ENCODE measurements around the gene NUDT16L1. TPM values are rescaled to one million over a fixed set of nuclear protein-coding genes. Genes with fewer than 3 reads are reported as not detected.

NUDT16L1 gene
- total and polyA plus RNA-seq, 2 donors: 35.4 to 37.1 TPM

Other genes with a start within 250 kb of the NUDT16L1 start
- gene NMRAL1, start 218.9 kb upstream of the NUDT16L1 start, total RNA-seq: 57.4 TPM
- 44.9 TPM for gene NMRAL1, start 218.9 kb upstream of the NUDT16L1 start, polyA plus RNA-seq
- gene HMOX2, start 217.2 kb upstream of the NUDT16L1 start, total RNA-seq: 54.0 TPM
- 38.3 TPM for gene HMOX2, start 217.2 kb upstream of the NUDT16L1 start, polyA plus RNA-seq
- 15.7 TPM for gene CDIP1, start 154.8 kb upstream of the NUDT16L1 start, total RNA-seq
- 24.9 TPM for gene CDIP1, start 154.8 kb upstream of the NUDT16L1 start, polyA plus RNA-seq
- 0.05 TPM for gene C16orf96, start 137.2 kb upstream of the NUDT16L1 start, total RNA-seq
- gene C16orf96, start 137.2 kb upstream of the NUDT16L1 start, polyA plus RNA-seq: 0.05 TPM
- 5.9 TPM for gene UBALD1, start 78.7 kb upstream of the NUDT16L1 start, total RNA-seq
- 20.4 TPM for gene UBALD1, start 78.7 kb upstream of the NUDT16L1 start, polyA plus RNA-seq
- gene MGRN1, start 68.7 kb upstream of the NUDT16L1 start, total RNA-seq: 8.4 TPM
- gene MGRN1, start 68.7 kb upstream of the NUDT16L1 start, polyA plus RNA-seq: 16.0 TPM
- 9.8 TPM for gene ANKS3, start 40.7 kb downstream of the NUDT16L1 start, total RNA-seq
- gene ANKS3, start 40.7 kb downstream of the NUDT16L1 start, polyA plus RNA-seq: 34.0 TPM
- 0.38 TPM for gene DNAAF8, start 41.0 kb downstream of the NUDT16L1 start, total RNA-seq
- 1.1 TPM for gene DNAAF8, start 41.0 kb downstream of the NUDT16L1 start, polyA plus RNA-seq
- 7.7 TPM for gene ZNF500, start 73.6 kb downstream of the NUDT16L1 start, total RNA-seq
- 13.8 TPM for gene ZNF500, start 73.6 kb downstream of the NUDT16L1 start, polyA plus RNA-seq
- gene SEPTIN12, start 94.8 kb downstream of the NUDT16L1 start, total RNA-seq: not detected
- 0.14 TPM for gene SEPTIN12, start 94.8 kb downstream of the NUDT16L1 start, polyA plus RNA-seq
- gene SMIM22, start 101.8 kb downstream of the NUDT16L1 start, total RNA-seq: 3.9 TPM
- gene SMIM22, start 101.8 kb downstream of the NUDT16L1 start, polyA plus RNA-seq: 16.2 TPM
- gene ROGDI, start 109.1 kb downstream of the NUDT16L1 start, total RNA-seq: 28.0 TPM
- gene ROGDI, start 109.1 kb downstream of the NUDT16L1 start, polyA plus RNA-seq: 40.8 TPM
- gene GLYR1, start 153.7 kb downstream of the NUDT16L1 start, total RNA-seq: 36.4 TPM
- 59.1 TPM for gene GLYR1, start 153.7 kb downstream of the NUDT16L1 start, polyA plus RNA-seq
- 12.9 TPM for gene UBN1, start 153.9 kb downstream of the NUDT16L1 start, total RNA-seq
- gene UBN1, start 153.9 kb downstream of the NUDT16L1 start, polyA plus RNA-seq: 9.2 TPM
- gene PPL, start 243.6 kb downstream of the NUDT16L1 start, total RNA-seq: 3.7 TPM
- 14.3 TPM for gene PPL, start 243.6 kb downstream of the NUDT16L1 start, polyA plus RNA-seq

All from thymus (tissue), 2 donors.